HCT116 (cell line): ENCODE data around the gene GALNT17. TPM values are rescaled to one million over a fixed set of nuclear protein-coding genes. Genes with fewer than 3 reads are reported as not detected.

Experiments
- ATAC-seq: fragments of 200-7000 bp; cut with Tn5 transposase; 2 replicates; pipeline ENCODE4 v1.9.1; 2020; ENCODE audit warnings: mild to moderate bottlenecking, moderate library complexity
- BruUV-seq: library from RNA; stranded (reverse); fragments of 400-500 nt; replicated peaks from 2 replicates; lab custom pipeline; 2021; lab: Mats Ljungman, UMichigan
- CTCF ChIA-PET: fragments of 300-600 bp; sonication (Branson Sonifier 250); formaldehyde crosslinking; loops from one replicate; lab custom pipeline; 2021; ENCODE audit warnings: antibody characterized with exemption; lab: Charles Lee
- POLR2A ChIA-PET: fragments of 300-600, 350-600 bp; sonication (Branson Sonifier 250); formaldehyde crosslinking; loops from one replicate; lab custom pipeline; 2021; ENCODE audit warnings: antibody characterized with exemption; lab: Charles Lee
- RAD21 ChIA-PET, 2 experiments: fragments of 300-600 bp; sonication (Branson Sonifier 250); formaldehyde crosslinking; loops; one replicate each; lab custom pipeline; 2023; ENCODE audit warnings: low total read pairs in 2 of 2; ENCODE audit not compliant: uncharacterized antibody in 2 of 2, unreplicated experiment in 2 of 2, low non-redundant PET in 1 of 2; lab: Charles Lee
- DNase-seq: peaks from one replicate; pipeline ENCODE4 v3.0.0-alpha.2; 2010; ENCODE audit warnings: low read depth, low spot score
- H2AFZ ChIP-seq: fragments of 200-600 bp; shearing (Covaris generic), sonication (generic); 2 replicates; pipeline ENCODE4 v1.6.1; 2017; ENCODE audit warnings: low read depth, mixed run types, mixed read lengths, antibody characterized with exemption, low read length; ENCODE audit not compliant: poor library complexity, severe bottlenecking
- H3K27ac ChIP-seq: 2 replicates; pipeline ENCODE4 v1.5.1; 2012; ENCODE audit warnings: low read depth, low read length
- H3K27me3 ChIP-seq: fragments of 200-600 bp; sonication (generic); 2 replicates; pipeline ENCODE4 v1.6.1; 2016; ENCODE audit warnings: mixed run types, low read length, mixed read lengths; ENCODE audit not compliant: insufficient read depth
- H3K36me3 ChIP-seq, 2 experiments: fragments of 200-500 bp in 1 of 2; fragments of 200-600 bp in 1 of 2; sonication (Bioruptor generic) in 1 of 2; sonication (generic) in 1 of 2; 2 replicates each; pipeline versions ENCODE4 v1.5.1 to v1.6.1; 2014 to 2016; ENCODE audit warnings: low read length in 2 of 2, inconsistent platforms in 1 of 2, mixed read lengths in 1 of 2, mixed run types in 1 of 2; ENCODE audit not compliant: insufficient read depth in 2 of 2, control insufficient read depth in 1 of 2
- H3K4me1 ChIP-seq, 2 experiments: fragments of 200-600 bp in 1 of 2; sonication (generic) in 1 of 2; 2 replicates each; pipeline versions ENCODE4 v1.5.1 to v1.6.1; 2012 to 2017; ENCODE audit warnings: low read length in 2 of 2, inconsistent platforms in 1 of 2, mild to moderate bottlenecking in 1 of 2, mixed read lengths in 1 of 2, mixed run types in 1 of 2, moderate library complexity in 1 of 2; ENCODE audit not compliant: insufficient read depth in 2 of 2, control insufficient read depth in 1 of 2
- H3K4me2 ChIP-seq: fragments of 200-600 bp; sonication (generic); 2 replicates; pipeline ENCODE4 v1.6.1; 2017; ENCODE audit warnings: mixed run types, low read length, mixed read lengths
- H3K4me3 ChIP-seq, 2 experiments: fragments of 200-600 bp in 1 of 2; sonication (generic) in 1 of 2; replicated peaks in 1 of 2; 2 replicates each; pipeline ENCODE4 v1.5.1; 2011 to 2016; ENCODE audit warnings: low read length in 2 of 2, control low read depth in 1 of 2, low read depth in 1 of 2, mild to moderate bottlenecking in 1 of 2, mixed read lengths in 1 of 2, mixed run types in 1 of 2
- H3K79me2 ChIP-seq: fragments of 200-600 bp; sonication (generic); 2 replicates; pipeline ENCODE4 v1.6.1; 2017; ENCODE audit warnings: mild to moderate bottlenecking, mixed run types, low read length, moderate library complexity, mixed read lengths; ENCODE audit not compliant: insufficient read depth
- H3K9ac ChIP-seq: fragments of 200-600 bp; sonication (generic); 2 replicates; pipeline ENCODE4 v1.6.1; 2016; ENCODE audit warnings: low read length, mixed read lengths
- H3K9me2 ChIP-seq: fragments of 200-600 bp; sonication (generic), shearing (Covaris generic); 2 replicates; pipeline ENCODE4 v1.6.1; 2017; ENCODE audit warnings: mixed run types, mild to moderate bottlenecking, moderate library complexity; ENCODE audit not compliant: insufficient read depth
- H3K9me3 ChIP-seq, 2 experiments: fragments of 200-500 bp in 1 of 2; fragments of 200-600 bp in 1 of 2; sonication (Bioruptor generic) in 1 of 2; sonication (generic) in 1 of 2; 2 replicates each; pipeline ENCODE4 v1.6.1; 2014 to 2017; ENCODE audit warnings: low read length in 2 of 2, mixed read lengths in 2 of 2, inconsistent platforms in 1 of 2, low read depth in 1 of 2, mild to moderate bottlenecking in 1 of 2, mixed run types in 1 of 2, moderate library complexity in 1 of 2; ENCODE audit not compliant: control insufficient read depth in 1 of 2, insufficient read depth in 1 of 2
- H4K20me1 ChIP-seq: fragments of 200-600 bp; sonication (generic), shearing (Covaris generic); 2 replicates; pipeline ENCODE4 v1.6.1; 2017; ENCODE audit warnings: mixed run types, mild to moderate bottlenecking, moderate library complexity; ENCODE audit not compliant: insufficient read depth
- CBX3 ChIP-seq: IDR thresholded peaks from 2 replicates; pipeline ENCODE4 v1.6.1; 2012; ENCODE audit warnings: low read depth
- FOSL1 ChIP-seq: IDR thresholded peaks from 2 replicates; pipeline ENCODE4 v1.6.1; 2012; ENCODE audit warnings: low read depth
- JUND ChIP-seq: IDR thresholded peaks from 2 replicates; pipeline ENCODE4 v1.6.1; 2012
- RAD21 ChIP-seq: IDR thresholded peaks from 2 replicates; pipeline ENCODE4 v1.6.1; 2012; ENCODE audit warnings: low read depth, mild to moderate bottlenecking
- SIN3A ChIP-seq: IDR thresholded peaks from 2 replicates; pipeline ENCODE4 v1.6.1; 2012; ENCODE audit warnings: low read depth
- SRF ChIP-seq: IDR thresholded peaks from 2 replicates; pipeline ENCODE4 v1.6.1; 2012; ENCODE audit warnings: low read depth
- TCF7L2 ChIP-seq: IDR thresholded peaks from 2 replicates; pipeline ENCODE4 v1.7.0; 2011; ENCODE audit warnings: borderline replicate concordance, inconsistent platforms; ENCODE audit not compliant: insufficient read depth, insufficient read length; ENCODE audit errors: extremely low read depth
- YY1 ChIP-seq: IDR thresholded peaks from 2 replicates; pipeline ENCODE4 v1.6.1; 2011; ENCODE audit warnings: low read length, low read depth, moderate library complexity, mild to moderate bottlenecking; ENCODE audit not compliant: insufficient replicate concordance; ENCODE audit errors: extremely low read depth
- intact Hi-C: fragments of 100-400 bp; cut with micrococcal nuclease; formaldehyde crosslinking; loops from 2 replicates; pipeline ENCODE4 v1.10.0; 2022
- total RNA-seq: library from RNA; stranded (reverse); gene quantifications from one replicate; pipeline ENCODE4 v1.2.1, GENCODE V29; 2021; ENCODE audit not compliant: unreplicated experiment
- TF ChIP-seq, protein P1 (sequence below): IDR thresholded peaks from 2 replicates; pipeline ENCODE4 v1.6.1; 2011; ENCODE audit warnings: mild to moderate bottlenecking, low read length, moderate library complexity; ENCODE audit not compliant: insufficient replicate concordance; ENCODE audit errors: extremely low read depth
- TF ChIP-seq, protein P2 (sequence below): IDR thresholded peaks from 2 replicates; pipeline ENCODE4 v1.6.1; 2012; ENCODE audit warnings: low read depth
- TF ChIP-seq, protein P3 (sequence below), 3 experiments: fragments of 200-600 bp in 1 of 3; sonication (generic) in 1 of 3; IDR thresholded peaks in 2 of 3; conservative IDR thresholded peaks in 1 of 3; 2 replicates each; pipeline ENCODE4 v1.5.1; 2012 to 2017; ENCODE audit warnings: low read depth in 2 of 3, low read length in 2 of 3, antibody characterized with exemption in 1 of 3, borderline replicate concordance in 1 of 3, control low read depth in 1 of 3, mild to moderate bottlenecking in 1 of 3, mixed read lengths in 1 of 3, mixed run types in 1 of 3, moderate library complexity in 1 of 3; ENCODE audit not compliant: insufficient read depth in 1 of 3

GALNT17 gene
- total RNA-seq, 1 experiment from 2014 or later: not detected

DNA sequence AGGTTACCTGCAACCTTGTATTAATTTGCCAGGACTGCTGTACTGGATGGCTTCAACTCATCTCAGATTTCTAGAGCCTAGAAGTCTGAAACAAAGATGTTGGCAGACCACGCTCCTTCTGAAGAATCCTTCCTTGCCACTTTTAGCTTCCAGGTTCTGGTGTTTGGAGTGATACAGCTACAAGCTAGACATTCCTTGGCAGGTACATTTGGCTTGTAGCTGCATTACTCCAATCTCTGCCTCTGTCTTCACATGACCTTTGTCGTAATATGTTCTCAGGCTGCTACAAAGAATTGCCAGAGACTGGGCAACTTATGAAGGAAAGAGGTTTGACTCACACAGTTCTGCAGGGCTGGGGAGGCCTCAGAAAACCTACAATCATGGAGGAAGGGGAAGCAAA is 146.3 kb downstream of the GALNT17 start:
- no peaks in the 10 kb centered on the region for H3K4me1 ChIP-seq
- TF ChIP-seq CBX3 (no peak), TCF7L2 (no peak), SIN3A (no peak), RAD21 (no peak), JUND (no peak), FOSL1 (no peak), YY1 (no peak), SRF (no peak)
- TF ChIP-seq, protein P1, sequence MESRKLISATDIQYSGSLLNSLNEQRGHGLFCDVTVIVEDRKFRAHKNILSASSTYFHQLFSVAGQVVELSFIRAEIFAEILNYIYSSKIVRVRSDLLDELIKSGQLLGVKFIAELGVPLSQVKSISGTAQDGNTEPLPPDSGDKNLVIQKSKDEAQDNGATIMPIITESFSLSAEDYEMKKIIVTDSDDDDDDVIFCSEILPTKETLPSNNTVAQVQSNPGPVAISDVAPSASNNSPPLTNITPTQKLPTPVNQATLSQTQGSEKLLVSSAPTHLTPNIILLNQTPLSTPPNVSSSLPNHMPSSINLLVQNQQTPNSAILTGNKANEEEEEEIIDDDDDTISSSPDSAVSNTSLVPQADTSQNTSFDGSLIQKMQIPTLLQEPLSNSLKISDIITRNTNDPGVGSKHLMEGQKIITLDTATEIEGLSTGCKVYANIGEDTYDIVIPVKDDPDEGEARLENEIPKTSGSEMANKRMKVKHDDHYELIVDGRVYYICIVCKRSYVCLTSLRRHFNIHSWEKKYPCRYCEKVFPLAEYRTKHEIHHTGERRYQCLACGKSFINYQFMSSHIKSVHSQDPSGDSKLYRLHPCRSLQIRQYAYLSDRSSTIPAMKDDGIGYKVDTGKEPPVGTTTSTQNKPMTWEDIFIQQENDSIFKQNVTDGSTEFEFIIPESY: no peak
- TF ChIP-seq, protein P2, sequence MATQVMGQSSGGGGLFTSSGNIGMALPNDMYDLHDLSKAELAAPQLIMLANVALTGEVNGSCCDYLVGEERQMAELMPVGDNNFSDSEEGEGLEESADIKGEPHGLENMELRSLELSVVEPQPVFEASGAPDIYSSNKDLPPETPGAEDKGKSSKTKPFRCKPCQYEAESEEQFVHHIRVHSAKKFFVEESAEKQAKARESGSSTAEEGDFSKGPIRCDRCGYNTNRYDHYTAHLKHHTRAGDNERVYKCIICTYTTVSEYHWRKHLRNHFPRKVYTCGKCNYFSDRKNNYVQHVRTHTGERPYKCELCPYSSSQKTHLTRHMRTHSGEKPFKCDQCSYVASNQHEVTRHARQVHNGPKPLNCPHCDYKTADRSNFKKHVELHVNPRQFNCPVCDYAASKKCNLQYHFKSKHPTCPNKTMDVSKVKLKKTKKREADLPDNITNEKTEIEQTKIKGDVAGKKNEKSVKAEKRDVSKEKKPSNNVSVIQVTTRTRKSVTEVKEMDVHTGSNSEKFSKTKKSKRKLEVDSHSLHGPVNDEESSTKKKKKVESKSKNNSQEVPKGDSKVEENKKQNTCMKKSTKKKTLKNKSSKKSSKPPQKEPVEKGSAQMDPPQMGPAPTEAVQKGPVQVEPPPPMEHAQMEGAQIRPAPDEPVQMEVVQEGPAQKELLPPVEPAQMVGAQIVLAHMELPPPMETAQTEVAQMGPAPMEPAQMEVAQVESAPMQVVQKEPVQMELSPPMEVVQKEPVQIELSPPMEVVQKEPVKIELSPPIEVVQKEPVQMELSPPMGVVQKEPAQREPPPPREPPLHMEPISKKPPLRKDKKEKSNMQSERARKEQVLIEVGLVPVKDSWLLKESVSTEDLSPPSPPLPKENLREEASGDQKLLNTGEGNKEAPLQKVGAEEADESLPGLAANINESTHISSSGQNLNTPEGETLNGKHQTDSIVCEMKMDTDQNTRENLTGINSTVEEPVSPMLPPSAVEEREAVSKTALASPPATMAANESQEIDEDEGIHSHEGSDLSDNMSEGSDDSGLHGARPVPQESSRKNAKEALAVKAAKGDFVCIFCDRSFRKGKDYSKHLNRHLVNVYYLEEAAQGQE: no peak
- TF ChIP-seq, protein P3, sequence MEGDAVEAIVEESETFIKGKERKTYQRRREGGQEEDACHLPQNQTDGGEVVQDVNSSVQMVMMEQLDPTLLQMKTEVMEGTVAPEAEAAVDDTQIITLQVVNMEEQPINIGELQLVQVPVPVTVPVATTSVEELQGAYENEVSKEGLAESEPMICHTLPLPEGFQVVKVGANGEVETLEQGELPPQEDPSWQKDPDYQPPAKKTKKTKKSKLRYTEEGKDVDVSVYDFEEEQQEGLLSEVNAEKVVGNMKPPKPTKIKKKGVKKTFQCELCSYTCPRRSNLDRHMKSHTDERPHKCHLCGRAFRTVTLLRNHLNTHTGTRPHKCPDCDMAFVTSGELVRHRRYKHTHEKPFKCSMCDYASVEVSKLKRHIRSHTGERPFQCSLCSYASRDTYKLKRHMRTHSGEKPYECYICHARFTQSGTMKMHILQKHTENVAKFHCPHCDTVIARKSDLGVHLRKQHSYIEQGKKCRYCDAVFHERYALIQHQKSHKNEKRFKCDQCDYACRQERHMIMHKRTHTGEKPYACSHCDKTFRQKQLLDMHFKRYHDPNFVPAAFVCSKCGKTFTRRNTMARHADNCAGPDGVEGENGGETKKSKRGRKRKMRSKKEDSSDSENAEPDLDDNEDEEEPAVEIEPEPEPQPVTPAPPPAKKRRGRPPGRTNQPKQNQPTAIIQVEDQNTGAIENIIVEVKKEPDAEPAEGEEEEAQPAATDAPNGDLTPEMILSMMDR (IDR thresholded peaks at IDR 0.05 in 2 of 3, conservative IDR thresholded peaks at IDR 0.05 in 1 of 3; ENCODE audit: borderline replicate concordance in 1 of 3, insufficient read depth in 1 of 3, low read depth in 2 of 3, low read length in 2 of 3): no peak
- TF ChIP-seq, all 23 proteins: peak for 0
- no peak for ATAC-seq
- ChIA-PET CTCF (no interaction called here), POLR2A (no interaction called here), RAD21 (no interaction called here)
- no peak overlapping the region for H3K4me2 ChIP-seq
- intact Hi-C loops: no loop called here
- no peaks in the 10 kb centered on the region for H4K20me1 ChIP-seq
- no peak overlapping the region for H3K9ac ChIP-seq
- H3K27ac ChIP-seq: no peak overlapping the region
- H3K9me3 ChIP-seq: no peaks in the 10 kb centered on the region; a peak in 2 of 4 replicates
- no peaks in the 10 kb centered on the region for H3K36me3 ChIP-seq
- H3K79me2 ChIP-seq: no peaks in the 10 kb centered on the region
- H3K9me2 ChIP-seq: no peaks in the 10 kb centered on the region
- DNase-seq: no peak
- H3K4me3 ChIP-seq: no peak overlapping the region
- no TSS peak for BruUV-seq
- no peaks in the 10 kb centered on the region for H3K27me3 ChIP-seq
- no peak overlapping the region for H2AFZ ChIP-seq
